Colonic mucosa (tissue), 4 donors: ENCODE results near the gene CDK13. TPM values are rescaled to one million over a fixed set of nuclear protein-coding genes. Genes with fewer than 3 reads are reported as not detected.

Experiments
- DNase-seq: peaks from one replicate; pipeline ENCODE4 v3.0.0-alpha.2; 2020
- H3K27ac ChIP-seq: fragments of 200-600 bp; one replicate; pipeline ENCODE4 v1.8.0; 2021
- H3K27me3 ChIP-seq: fragments of 200-600 bp; one replicate; pipeline ENCODE4 v1.8.0; 2021
- H3K36me3 ChIP-seq: fragments of 200-600 bp; one replicate; pipeline ENCODE4 v1.8.0; 2021
- H3K4me1 ChIP-seq: fragments of 200-600 bp; one replicate; pipeline ENCODE4 v1.8.0; 2021; ENCODE audit warnings: mild to moderate bottlenecking
- H3K4me3 ChIP-seq: fragments of 200-600 bp; one replicate; pipeline ENCODE4 v1.8.0; 2021
- H3K9ac ChIP-seq, 2 donors: one replicate each; pipeline ENCODE4 v1.7.0; 2013; ENCODE audit warnings: control low read depth in 2 of 2, low read depth in 2 of 2, low read length in 2 of 2
- H3K9me3 ChIP-seq: fragments of 200-600 bp; one replicate; pipeline ENCODE4 v1.8.0; 2021
- intact Hi-C: fragments of 100-400 bp; cut with DNase I; formaldehyde crosslinking; loops from one replicate; pipeline ENCODE4 v1.14.1; 2022
- total RNA-seq, 2 donors: library from RNA; stranded (reverse); fragmentation: NEBNext Ultra II Directional in 1 of 2; extraction: Animal tissue kit (Norgen Biotek cat#: 25700) in 1 of 2; gene quantifications; one replicate each; pipeline ENCODE4 v1.2.1, GENCODE V29; 2021
- TF ChIP-seq, protein P1 (sequence below): fragments of 200-600 bp; IDR thresholded peaks from one replicate; pipeline ENCODE4 v1.8.0; 2022; ENCODE audit warnings: antibody characterized with exemption, mild to moderate bottlenecking
- donor health status: healthy.
- donor health status: DM: no; HTN: no; CAD: no.
- donor health status: DM: no; HTN: no; CAD: no.

The CDK13 gene
- total RNA-seq, 2 donors from 2014 or later = 42.3 to 45.2 TPM

DNA sequence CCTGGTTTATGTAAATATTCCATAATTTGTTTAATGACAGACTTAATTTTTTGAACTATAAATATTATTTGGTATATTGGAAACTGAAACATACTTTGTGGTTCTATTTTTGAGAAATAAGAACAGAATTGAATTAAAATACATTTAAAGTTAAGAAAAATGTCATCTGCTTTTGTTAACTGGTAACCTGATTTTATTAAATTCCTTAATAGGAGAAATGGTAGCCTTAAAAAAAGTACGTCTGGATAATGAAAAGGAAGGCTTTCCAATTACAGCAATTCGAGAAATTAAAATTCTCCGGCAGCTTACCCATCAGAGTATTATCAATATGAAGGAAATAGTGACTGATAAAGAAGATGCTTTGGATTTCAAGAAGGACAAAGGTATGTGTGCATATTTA is 51.6 kb downstream of the CDK13 start:
- intact Hi-C loops = no loop called here
- Histone ChIP-seq H3K27me3 (no peaks in the 10 kb centered on the region), H3K4me1 (no peaks in the 10 kb centered on the region), H3K9ac (no peak overlapping the region), H3K36me3 (no peaks in the 10 kb centered on the region), H3K4me3 (no peak overlapping the region), H3K9me3 (no peaks in the 10 kb centered on the region), H3K27ac (no peak overlapping the region)
- TF ChIP-seq, protein P1, sequence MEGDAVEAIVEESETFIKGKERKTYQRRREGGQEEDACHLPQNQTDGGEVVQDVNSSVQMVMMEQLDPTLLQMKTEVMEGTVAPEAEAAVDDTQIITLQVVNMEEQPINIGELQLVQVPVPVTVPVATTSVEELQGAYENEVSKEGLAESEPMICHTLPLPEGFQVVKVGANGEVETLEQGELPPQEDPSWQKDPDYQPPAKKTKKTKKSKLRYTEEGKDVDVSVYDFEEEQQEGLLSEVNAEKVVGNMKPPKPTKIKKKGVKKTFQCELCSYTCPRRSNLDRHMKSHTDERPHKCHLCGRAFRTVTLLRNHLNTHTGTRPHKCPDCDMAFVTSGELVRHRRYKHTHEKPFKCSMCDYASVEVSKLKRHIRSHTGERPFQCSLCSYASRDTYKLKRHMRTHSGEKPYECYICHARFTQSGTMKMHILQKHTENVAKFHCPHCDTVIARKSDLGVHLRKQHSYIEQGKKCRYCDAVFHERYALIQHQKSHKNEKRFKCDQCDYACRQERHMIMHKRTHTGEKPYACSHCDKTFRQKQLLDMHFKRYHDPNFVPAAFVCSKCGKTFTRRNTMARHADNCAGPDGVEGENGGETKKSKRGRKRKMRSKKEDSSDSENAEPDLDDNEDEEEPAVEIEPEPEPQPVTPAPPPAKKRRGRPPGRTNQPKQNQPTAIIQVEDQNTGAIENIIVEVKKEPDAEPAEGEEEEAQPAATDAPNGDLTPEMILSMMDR = no peak
- DNase-seq = no peak

DNA sequence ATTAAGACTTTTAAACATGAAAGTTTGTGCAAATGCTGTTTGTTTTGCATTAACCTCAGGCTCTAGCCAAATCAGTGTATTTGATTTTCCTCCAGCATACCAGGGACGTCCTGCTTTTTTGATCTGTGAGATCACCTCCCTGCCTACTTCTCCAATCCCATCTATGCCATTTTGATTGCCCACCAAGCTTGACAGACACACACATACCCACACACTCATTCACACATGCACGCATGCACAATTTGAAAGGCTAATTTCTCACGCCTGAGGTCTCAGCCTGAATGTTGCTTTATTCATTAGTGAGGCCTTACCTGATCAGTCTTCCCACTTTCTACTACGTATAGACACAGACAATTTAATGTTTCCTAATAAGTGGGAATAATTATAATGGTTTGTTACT is 53.5 kb downstream of the CDK13 start:
- Histone ChIP-seq H3K4me1 (no peaks in the 10 kb centered on the region), H3K9me3 (no peaks in the 10 kb centered on the region), H3K27me3 (no peaks in the 10 kb centered on the region), H3K4me3 (no peak overlapping the region), H3K36me3 (no peaks in the 10 kb centered on the region), H3K27ac (no peak overlapping the region), H3K9ac (no peak overlapping the region)
- TF ChIP-seq, protein P1 = no peak
- intact Hi-C loops = no loop called here
- DNase-seq = no peak

DNA sequence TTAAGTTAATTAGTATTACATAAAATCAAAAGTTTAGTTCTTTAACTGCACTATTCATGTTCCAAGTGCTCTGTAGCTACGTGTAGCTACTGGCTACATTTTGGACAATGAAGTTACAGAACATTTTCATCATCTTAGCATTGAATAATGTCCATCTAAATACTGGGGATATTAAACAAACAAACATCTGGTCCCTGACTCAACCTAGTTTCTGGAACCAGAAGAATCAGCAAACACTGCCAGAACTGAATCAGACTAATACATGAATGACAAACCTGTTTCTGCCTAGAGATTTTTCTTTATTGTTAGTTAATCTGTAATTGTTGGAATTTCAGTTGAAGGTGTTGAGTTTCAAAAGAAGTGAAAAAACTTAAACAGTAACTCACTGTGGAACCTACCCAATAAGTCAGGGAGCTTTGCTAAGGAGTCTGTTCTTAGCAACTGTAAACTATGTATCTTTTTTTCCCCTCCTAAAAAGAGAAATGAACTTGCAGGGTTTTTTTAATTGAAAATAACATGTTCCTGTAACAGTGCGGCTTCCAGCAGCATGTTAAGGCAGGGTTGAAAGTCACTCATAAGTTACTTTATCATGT is 58.3 kb downstream of the CDK13 start:
- intact Hi-C loops = no loop called here
- Histone ChIP-seq H3K4me1 (no peaks in the 10 kb centered on the region), H3K36me3 (no peaks in the 10 kb centered on the region), H3K4me3 (no peak overlapping the region), H3K9ac (no peak overlapping the region), H3K27ac (no peak overlapping the region), H3K9me3 (no peaks in the 10 kb centered on the region), H3K27me3 (no peaks in the 10 kb centered on the region)
- no peak for DNase-seq
- TF ChIP-seq, protein P1 = no peak

GRCh38 chr7:40009301-40009700 is 59.2 kb downstream of the CDK13 start:
- H3K4me1 ChIP-seq = no peaks in the 10 kb centered on the region
- TF ChIP-seq, protein P1 = no peak
- H3K9me3 ChIP-seq = no peaks in the 10 kb centered on the region
- no peak overlapping the region for H3K9ac ChIP-seq
- intact Hi-C loops = no loop called here
- H3K27me3 ChIP-seq = no peaks in the 10 kb centered on the region
- no peaks in the 10 kb centered on the region for H3K36me3 ChIP-seq
- no peak overlapping the region for H3K4me3 ChIP-seq
- no peak overlapping the region for H3K27ac ChIP-seq
- DNase-seq = no peak

- H3K4me3 ChIP-seq = no peak overlapping the region
- intact Hi-C loops = no loop called here
Observed at GRCh38 chr7:40014376-40014775, 64.3 kb downstream of the CDK13 start.

More at GRCh38 chr7:40014376-40014775, 64.3 kb downstream of the CDK13 start:
- no peak for DNase-seq
- H3K27ac ChIP-seq = no peak overlapping the region
- TF ChIP-seq, protein P1 = no peak
- no peak overlapping the region for H3K9ac ChIP-seq
- H3K36me3 ChIP-seq = no peaks in the 10 kb centered on the region
- H3K9me3 ChIP-seq = no peaks in the 10 kb centered on the region
- no peaks in the 10 kb centered on the region for H3K27me3 ChIP-seq
- H3K4me1 ChIP-seq = no peaks in the 10 kb centered on the region
